ENCODE results near the gene ATXN2L.

ATXN2L gene

DNA sequence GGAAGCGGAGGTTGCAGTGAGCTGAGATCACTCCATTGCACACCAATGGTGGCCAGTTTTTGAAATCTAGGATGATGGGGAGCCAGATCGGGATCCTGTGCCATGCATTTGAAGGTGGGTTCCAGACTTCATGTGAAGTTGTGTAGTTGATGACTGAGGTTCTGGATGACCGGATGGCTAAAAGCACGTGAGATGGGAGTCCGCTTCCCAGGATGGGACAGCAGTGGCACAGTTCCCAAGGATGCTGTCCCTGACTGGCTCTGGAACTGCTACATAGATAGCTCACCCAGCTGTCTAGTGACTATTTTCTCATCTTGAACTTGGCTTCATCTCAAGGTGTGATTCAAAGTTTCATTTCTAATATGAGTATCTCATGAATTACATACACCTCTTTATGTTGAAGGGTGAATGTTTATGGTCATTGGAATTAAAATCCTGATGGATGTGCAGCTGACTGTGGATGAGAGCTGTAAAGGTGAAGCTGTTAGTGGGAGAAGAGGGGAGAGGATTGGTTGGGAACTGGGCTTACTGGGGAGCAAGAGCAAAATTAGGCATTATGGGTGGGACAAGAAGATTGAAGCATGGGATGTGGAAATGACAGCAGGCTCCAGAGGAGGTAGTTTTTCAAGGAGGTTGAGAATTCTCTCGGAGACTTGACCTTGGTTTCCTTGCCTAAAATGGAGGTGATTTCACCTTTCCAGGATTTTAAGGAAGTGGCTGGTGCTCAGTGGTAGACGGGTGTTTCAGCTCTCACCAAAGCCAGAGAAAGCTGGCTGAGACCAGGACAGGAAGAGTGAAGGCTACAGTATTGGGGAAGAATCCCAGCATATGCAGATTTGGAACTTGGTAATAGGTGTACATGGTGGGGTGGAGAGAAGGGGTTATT, 15.1 kb downstream of the ATXN2L start:
- Histone ChIP-seq H3K9ac (ENCODE audit: low read length in 5 of 5) (no peak overlapping the region), H3K27me3 (ENCODE audit: control insufficient read depth in 5 of 5, insufficient read depth in 4 of 5, low read length in 5 of 5) (no peaks in the 10 kb centered on the region), H3K4me1 (ENCODE audit: control insufficient read depth in 5 of 5, insufficient read depth in 5 of 5, low read length in 5 of 5) (peaks cover 0 to 12% (median 8%) of the 10 kb centered on the region in 5 donors), H3K9me3 (ENCODE audit: control insufficient read depth in 5 of 5, low read length in 5 of 5) (no peaks in the 10 kb centered on the region), H3K27ac (ENCODE audit: low read depth, low read length) (no peak overlapping the region), H3K36me3 (ENCODE audit: control insufficient read depth in 5 of 5, insufficient read depth in 5 of 5, low read length in 5 of 5) (peaks cover 4 to 68% (median 64%) of the 10 kb centered on the region in 5 donors), H3K4me3 (ENCODE audit: low read depth in 1 of 5, low read length in 5 of 5) (no peak overlapping the region)

DNA sequence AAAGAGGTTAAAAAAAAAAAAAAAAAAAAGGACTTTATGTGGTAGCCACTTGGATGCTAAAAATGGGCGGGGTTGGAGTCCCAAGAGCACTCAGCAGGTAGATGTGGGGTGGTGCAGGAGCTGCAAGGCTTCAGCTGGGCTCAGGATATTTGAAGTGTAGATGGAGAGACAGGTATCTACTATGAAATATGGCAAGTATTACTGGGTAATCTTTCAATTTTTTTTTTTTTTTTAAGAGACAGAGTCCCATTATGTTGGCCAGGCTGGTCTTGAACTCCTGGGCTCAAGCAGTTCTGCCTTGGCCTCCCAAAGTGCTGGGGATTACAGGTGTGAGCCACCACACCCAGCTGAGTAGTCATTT, 15.7 kb downstream of the ATXN2L start:
- Histone ChIP-seq H3K36me3 (ENCODE audit: control insufficient read depth in 5 of 5, insufficient read depth in 5 of 5, low read length in 5 of 5) (peaks cover 3 to 68% (median 64%) of the 10 kb centered on the region in 5 donors), H3K27ac (ENCODE audit: low read depth, low read length) (no peak overlapping the region), H3K4me3 (ENCODE audit: low read depth in 1 of 5, low read length in 5 of 5) (no peak overlapping the region), H3K4me1 (ENCODE audit: control insufficient read depth in 5 of 5, insufficient read depth in 5 of 5, low read length in 5 of 5) (peaks cover 0 to 12% (median 8%) of the 10 kb centered on the region in 5 donors), H3K27me3 (ENCODE audit: control insufficient read depth in 5 of 5, insufficient read depth in 4 of 5, low read length in 5 of 5) (no peaks in the 10 kb centered on the region), H3K9me3 (ENCODE audit: control insufficient read depth in 5 of 5, low read length in 5 of 5) (no peaks in the 10 kb centered on the region), H3K9ac (ENCODE audit: low read length in 5 of 5) (no peak overlapping the region)

DNA sequence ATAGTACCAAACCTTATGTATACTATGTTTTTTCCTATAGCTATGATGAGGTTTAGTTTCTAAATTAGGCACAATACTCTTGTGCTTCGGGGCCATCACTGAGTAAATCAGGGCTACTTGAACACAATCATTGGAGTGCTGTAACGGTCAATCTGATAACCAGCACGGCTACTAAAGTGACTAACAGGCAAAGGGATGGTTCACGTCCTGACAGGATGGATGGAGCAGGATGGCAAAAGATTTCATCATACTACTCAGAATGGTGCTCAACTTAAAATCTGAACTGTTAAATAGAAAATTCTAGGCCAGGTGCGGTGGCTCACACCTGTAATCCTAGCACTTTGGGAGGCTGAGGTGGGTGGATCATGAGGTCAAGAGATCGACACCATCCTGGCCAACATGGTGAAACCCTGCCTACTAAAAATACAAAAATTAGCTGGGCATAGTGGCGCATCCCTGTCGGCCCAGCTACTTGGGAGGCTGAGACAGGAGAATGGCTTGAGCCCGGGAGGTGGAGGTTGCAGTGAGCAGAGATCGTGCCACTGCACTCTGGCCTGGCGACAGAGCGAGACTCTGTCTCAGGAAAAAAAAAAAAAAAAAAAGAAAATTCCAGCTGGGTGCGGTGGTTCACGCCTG, 16.3 kb downstream of the ATXN2L start:
- no peaks in the 10 kb centered on the region for H3K27me3 ChIP-seq (ENCODE audit: control insufficient read depth in 5 of 5, insufficient read depth in 4 of 5, low read length in 5 of 5)
- H3K36me3 ChIP-seq (ENCODE audit: control insufficient read depth in 5 of 5, insufficient read depth in 5 of 5, low read length in 5 of 5), result peaks cover 0 to 68% (median 64%) of the 10 kb centered on the region in 5 donors
- H3K9me3 ChIP-seq (ENCODE audit: control insufficient read depth in 5 of 5, low read length in 5 of 5), result no peaks in the 10 kb centered on the region
- H3K27ac ChIP-seq (ENCODE audit: low read depth, low read length), result no peak overlapping the region
- peaks cover 0 to 12% (median 8%) of the 10 kb centered on the region in 5 donors for H3K4me1 ChIP-seq (ENCODE audit: control insufficient read depth in 5 of 5, insufficient read depth in 5 of 5, low read length in 5 of 5)
- H3K4me3 ChIP-seq (ENCODE audit: low read depth in 1 of 5, low read length in 5 of 5), result no peak overlapping the region
- H3K9ac ChIP-seq (ENCODE audit: low read length in 5 of 5), result no peak overlapping the region

DNA sequence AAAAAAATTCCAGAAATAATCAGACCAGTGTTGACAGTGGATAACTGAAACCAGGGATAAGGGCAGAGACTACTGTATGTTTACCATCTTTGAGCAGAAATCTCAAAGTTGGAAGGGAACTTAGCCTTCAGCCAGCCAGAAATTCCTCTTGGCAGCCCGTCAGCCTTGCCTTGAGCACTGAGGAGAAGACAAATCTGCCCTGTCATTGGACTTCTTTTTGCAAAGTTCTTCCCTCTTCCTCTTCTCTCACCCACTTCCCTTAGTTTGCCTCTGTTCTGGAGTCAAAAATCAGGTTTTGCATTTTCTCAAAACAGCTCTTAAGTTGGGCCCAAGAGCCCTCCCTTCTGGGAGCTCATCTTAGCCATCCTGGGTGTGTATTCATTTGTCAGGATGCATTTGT, 17.1 kb downstream of the ATXN2L start:
- Histone ChIP-seq H3K9ac (ENCODE audit: low read length in 5 of 5) (peak overlapping the region in 1 of 5 donors; percentile 37), H3K27me3 (ENCODE audit: control insufficient read depth in 5 of 5, insufficient read depth in 4 of 5, low read length in 5 of 5) (no peaks in the 10 kb centered on the region), H3K9me3 (ENCODE audit: control insufficient read depth in 5 of 5, low read length in 5 of 5) (no peaks in the 10 kb centered on the region), H3K4me3 (ENCODE audit: low read depth in 1 of 5, low read length in 5 of 5) (no peak overlapping the region), H3K36me3 (ENCODE audit: control insufficient read depth in 5 of 5, insufficient read depth in 5 of 5, low read length in 5 of 5) (peaks cover 0 to 68% (median 64%) of the 10 kb centered on the region in 5 donors), H3K27ac (ENCODE audit: low read depth, low read length) (peak overlapping the region; percentile 23), H3K4me1 (ENCODE audit: control insufficient read depth in 5 of 5, insufficient read depth in 5 of 5, low read length in 5 of 5) (peaks cover under 1 to 15% (median 11%) of the 10 kb centered on the region in 5 donors)

DNA sequence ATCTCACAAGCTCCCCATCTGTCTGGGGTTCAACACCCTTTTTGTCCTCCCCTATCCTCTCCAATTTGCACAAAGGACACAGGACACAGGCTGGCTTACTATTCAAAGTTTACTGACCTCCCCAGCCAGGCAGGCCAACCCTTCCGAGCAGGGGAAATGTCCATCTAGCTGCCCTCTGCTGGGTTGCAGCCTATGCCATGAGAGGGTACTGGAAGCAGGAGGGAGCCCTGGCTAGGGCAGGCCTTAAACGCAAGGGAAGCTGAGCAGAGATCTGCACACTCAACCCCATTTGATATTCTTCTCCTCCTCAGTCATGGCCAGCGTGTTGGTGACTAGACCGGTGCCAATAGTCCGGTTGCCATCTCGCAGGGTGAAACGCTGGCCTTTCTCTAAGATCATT, 19.9 kb downstream of the ATXN2L start:
- Histone ChIP-seq H3K27ac (ENCODE audit: low read depth, low read length) (no peak overlapping the region), H3K27me3 (ENCODE audit: control insufficient read depth in 5 of 5, insufficient read depth in 4 of 5, low read length in 5 of 5) (no peaks in the 10 kb centered on the region), H3K4me1 (ENCODE audit: control insufficient read depth in 5 of 5, insufficient read depth in 5 of 5, low read length in 5 of 5) (peaks cover 6 to 37% (median 32%) of the 10 kb centered on the region in 5 donors), H3K9me3 (ENCODE audit: control insufficient read depth in 5 of 5, low read length in 5 of 5) (no peaks in the 10 kb centered on the region), H3K4me3 (ENCODE audit: low read depth in 1 of 5, low read length in 5 of 5) (no peak overlapping the region), H3K36me3 (ENCODE audit: control insufficient read depth in 5 of 5, insufficient read depth in 5 of 5, low read length in 5 of 5) (peaks cover 0 to 43% (median 39%) of the 10 kb centered on the region in 5 donors), H3K9ac (ENCODE audit: low read length in 5 of 5) (no peak overlapping the region)

DNA sequence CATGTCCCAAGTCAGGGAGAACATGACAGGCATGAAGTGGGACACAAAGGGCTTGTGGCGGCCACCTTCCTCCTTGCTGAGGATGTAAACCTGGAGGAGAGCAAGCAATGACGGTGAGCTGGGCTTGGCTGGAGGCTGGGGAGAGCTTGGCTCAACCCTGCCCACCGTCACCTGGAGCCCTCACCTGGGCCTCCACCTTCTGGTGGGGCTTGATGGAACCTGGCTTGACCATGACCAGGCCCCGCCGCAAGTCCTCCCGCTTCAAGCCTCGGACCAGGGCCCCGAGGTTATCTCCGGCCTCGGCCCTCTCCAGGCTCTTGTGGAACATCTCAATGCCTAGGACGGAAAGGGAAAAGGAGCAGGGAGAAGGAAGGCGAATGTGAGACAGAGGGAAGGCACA, 21.0 kb downstream of the ATXN2L start:
- Histone ChIP-seq H3K9me3 (ENCODE audit: control insufficient read depth in 5 of 5, low read length in 5 of 5) (no peaks in the 10 kb centered on the region), H3K4me1 (ENCODE audit: control insufficient read depth in 5 of 5, insufficient read depth in 5 of 5, low read length in 5 of 5) (peaks cover 6 to 37% (median 32%) of the 10 kb centered on the region in 5 donors), H3K27me3 (ENCODE audit: control insufficient read depth in 5 of 5, insufficient read depth in 4 of 5, low read length in 5 of 5) (no peaks in the 10 kb centered on the region), H3K9ac (ENCODE audit: low read length in 5 of 5) (no peak overlapping the region), H3K4me3 (ENCODE audit: low read depth in 1 of 5, low read length in 5 of 5) (no peak overlapping the region), H3K36me3 (ENCODE audit: control insufficient read depth in 5 of 5, insufficient read depth in 5 of 5, low read length in 5 of 5) (peaks cover 0 to 34% (median 32%) of the 10 kb centered on the region in 5 donors), H3K27ac (ENCODE audit: low read depth, low read length) (no peak overlapping the region)

DNA sequence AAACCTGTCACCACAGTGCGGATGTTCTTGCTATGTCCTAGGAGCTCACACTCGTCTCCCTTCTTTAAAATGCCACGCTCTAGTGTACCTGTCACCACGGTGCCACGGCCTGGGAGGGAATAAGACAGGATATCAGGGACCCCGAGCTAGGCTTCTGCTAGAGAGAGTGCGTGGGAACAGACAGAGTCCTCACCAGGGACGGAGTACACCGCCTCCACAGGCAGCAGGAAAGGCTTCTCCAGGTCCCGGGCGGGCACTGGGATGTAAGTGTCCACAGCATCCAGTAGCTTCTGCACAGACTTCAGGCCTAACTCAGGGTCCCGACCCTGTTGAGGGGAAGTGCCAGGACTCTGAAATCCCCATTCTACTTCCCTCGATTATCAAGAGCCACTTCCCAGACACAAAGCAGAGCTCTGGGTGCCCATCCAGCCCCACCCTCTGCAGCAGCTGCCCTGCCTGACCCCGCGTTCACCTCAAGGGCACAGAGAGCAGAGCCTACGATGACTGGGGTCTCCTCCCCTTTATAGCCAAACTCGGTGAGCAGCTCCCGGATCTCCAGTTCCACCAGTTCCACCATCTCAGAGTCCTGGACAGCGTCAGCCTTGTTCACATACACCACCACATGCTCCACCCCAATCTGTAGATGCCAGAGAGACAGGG, 21.6 kb downstream of the ATXN2L start:
- Histone ChIP-seq H3K27me3 (ENCODE audit: control insufficient read depth in 5 of 5, insufficient read depth in 4 of 5, low read length in 5 of 5) (no peaks in the 10 kb centered on the region), H3K9ac (ENCODE audit: low read length in 5 of 5) (peak overlapping the region in 2 of 5 donors; percentile 92 to 99), H3K27ac (ENCODE audit: low read depth, low read length) (no peak overlapping the region), H3K36me3 (ENCODE audit: control insufficient read depth in 5 of 5, insufficient read depth in 5 of 5, low read length in 5 of 5) (peaks cover 0 to 33% (median 32%) of the 10 kb centered on the region in 5 donors), H3K4me3 (ENCODE audit: low read depth in 1 of 5, low read length in 5 of 5) (no peak overlapping the region), H3K4me1 (ENCODE audit: control insufficient read depth in 5 of 5, insufficient read depth in 5 of 5, low read length in 5 of 5) (peaks cover 6 to 33% (median 32%) of the 10 kb centered on the region in 5 donors), H3K9me3 (ENCODE audit: control insufficient read depth in 5 of 5, low read length in 5 of 5) (no peaks in the 10 kb centered on the region)

DNA sequence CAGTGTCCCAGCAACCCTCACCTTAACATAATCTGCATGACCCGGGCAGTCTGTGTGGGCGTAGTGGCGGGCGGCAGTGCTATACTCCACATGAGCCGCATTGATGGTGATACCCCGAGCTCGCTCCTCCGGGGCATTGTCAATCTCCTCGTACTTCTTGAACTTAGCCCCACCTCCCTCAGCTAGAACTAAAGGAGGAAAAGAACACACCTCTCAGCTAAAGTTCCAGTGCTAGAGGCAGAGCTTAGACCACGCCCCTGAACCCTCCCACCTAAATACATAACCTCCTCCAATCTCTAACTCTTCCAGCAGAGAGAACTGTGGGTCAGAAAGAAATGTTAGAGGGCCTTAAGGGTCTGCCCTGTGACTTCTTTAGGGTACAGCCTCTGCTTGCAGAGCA, 22.5 kb downstream of the ATXN2L start:
- peaks cover 6 to 25% (median 24%) of the 10 kb centered on the region in 5 donors for H3K4me1 ChIP-seq (ENCODE audit: control insufficient read depth in 5 of 5, insufficient read depth in 5 of 5, low read length in 5 of 5)
- H3K27me3 ChIP-seq (ENCODE audit: control insufficient read depth in 5 of 5, insufficient read depth in 4 of 5, low read length in 5 of 5), result no peaks in the 10 kb centered on the region
- H3K4me3 ChIP-seq (ENCODE audit: low read depth in 1 of 5, low read length in 5 of 5), result peak overlapping the region; percentile 83 to 99 (median 93)
- peak overlapping the region; percentile 68 to 99 (median 94) for H3K9ac ChIP-seq (ENCODE audit: low read length in 5 of 5)
- peaks cover 0 to 33% (median 32%) of the 10 kb centered on the region in 5 donors for H3K36me3 ChIP-seq (ENCODE audit: control insufficient read depth in 5 of 5, insufficient read depth in 5 of 5, low read length in 5 of 5)
- H3K27ac ChIP-seq (ENCODE audit: low read depth, low read length), result peak overlapping the region; percentile 88
- no peaks in the 10 kb centered on the region for H3K9me3 ChIP-seq (ENCODE audit: control insufficient read depth in 5 of 5, low read length in 5 of 5)

DNA sequence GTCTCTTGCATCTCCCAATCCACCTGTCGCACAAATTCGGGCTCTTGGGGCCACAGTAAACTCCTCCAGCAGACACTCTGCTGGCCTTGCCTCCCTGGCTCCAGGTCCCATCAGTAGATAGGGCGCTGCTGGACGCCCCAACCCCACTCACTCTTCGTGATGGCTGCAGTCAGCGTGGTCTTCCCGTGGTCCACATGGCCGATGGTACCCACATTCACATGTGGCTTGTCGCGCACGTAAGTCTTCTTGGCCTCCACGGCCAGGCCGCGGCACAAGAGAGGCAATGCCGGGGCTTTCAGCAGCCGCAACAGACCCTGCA, 22.9 kb downstream of the ATXN2L start:
- Histone ChIP-seq H3K4me3 (ENCODE audit: low read depth in 1 of 5, low read length in 5 of 5) (peak overlapping the region; percentile 83 to 99 (median 93)), H3K9ac (ENCODE audit: low read length in 5 of 5) (peak overlapping the region; percentile 68 to 99 (median 94)), H3K27me3 (ENCODE audit: control insufficient read depth in 5 of 5, insufficient read depth in 4 of 5, low read length in 5 of 5) (no peaks in the 10 kb centered on the region), H3K4me1 (ENCODE audit: control insufficient read depth in 5 of 5, insufficient read depth in 5 of 5, low read length in 5 of 5) (peaks cover 6 to 25% (median 24%) of the 10 kb centered on the region in 5 donors), H3K27ac (ENCODE audit: low read depth, low read length) (peak overlapping the region; percentile 88), H3K9me3 (ENCODE audit: control insufficient read depth in 5 of 5, low read length in 5 of 5) (no peaks in the 10 kb centered on the region), H3K36me3 (ENCODE audit: control insufficient read depth in 5 of 5, insufficient read depth in 5 of 5, low read length in 5 of 5) (peaks cover 0 to 33% (median 32%) of the 10 kb centered on the region in 5 donors)
